KMS-11 (cell line): Measurements from ENCODE around the gene GTF2A2.

Experiments
- H2AFZ ChIP-seq: fragments of 200-600 bp; sonication (generic); 2 replicates; pipeline ENCODE4 v1.6.1; 2016; ENCODE audit warnings: antibody characterized with exemption, mixed run types, low read depth
- H3K27ac ChIP-seq: fragments of 200-600 bp; sonication (generic); 2 replicates; pipeline ENCODE4 v1.6.1; 2016; ENCODE audit warnings: mild to moderate bottlenecking, mixed run types
- H3K27me3 ChIP-seq: fragments of 200-600 bp; sonication (generic); 2 replicates; pipeline ENCODE4 v1.6.1; 2017; ENCODE audit warnings: mild to moderate bottlenecking, low read depth, mixed run types, moderate library complexity; ENCODE audit not compliant: insufficient read depth
- H3K36me3 ChIP-seq: fragments of 200-600 bp; sonication (generic); 2 replicates; pipeline ENCODE4 v1.6.1; 2017; ENCODE audit warnings: mild to moderate bottlenecking, mixed run types; ENCODE audit not compliant: insufficient read depth
- H3K4me1 ChIP-seq: fragments of 200-600 bp; sonication (generic); 2 replicates; pipeline ENCODE4 v1.6.1; 2016; ENCODE audit warnings: mild to moderate bottlenecking, low read depth, mixed run types; ENCODE audit not compliant: poor library complexity, severe bottlenecking
- H3K4me2 ChIP-seq: fragments of 200-600 bp; sonication (generic); 2 replicates; pipeline ENCODE4 v1.7.0; 2016; ENCODE audit warnings: mild to moderate bottlenecking, mixed run types
- H3K4me3 ChIP-seq: fragments of 200-600 bp; sonication (generic); IDR thresholded peaks from 2 replicates; pipeline ENCODE4 v1.6.1; 2017; ENCODE audit warnings: low read depth, low read length, mixed read lengths; ENCODE audit not compliant: insufficient read depth
- H3K79me2 ChIP-seq: fragments of 200-600 bp; sonication (generic); 2 replicates; pipeline ENCODE4 v1.6.1; 2016; ENCODE audit warnings: low read depth, mixed run types; ENCODE audit not compliant: insufficient read depth
- H3K9ac ChIP-seq: fragments of 200-600 bp; sonication (generic); 2 replicates; pipeline ENCODE4 v1.6.1; 2016; ENCODE audit warnings: mild to moderate bottlenecking, mixed run types
- H4K20me1 ChIP-seq: fragments of 200-600 bp; sonication (generic); 2 replicates; pipeline ENCODE4 v1.6.1; 2016; ENCODE audit warnings: mild to moderate bottlenecking, mixed run types; ENCODE audit not compliant: insufficient read depth
- CTCF ChIP-seq: fragments of 200-600 bp; sonication (generic); conservative IDR thresholded peaks from 2 replicates; pipeline ENCODE4 v1.6.1; 2017; ENCODE audit warnings: low read depth, mild to moderate bottlenecking, antibody characterized with exemption, low read length, moderate library complexity, mixed read lengths

The GTF2A2 gene

GRCh38 chr15:59605994-59606393 lies 51.3 kb downstream of the GTF2A2 start:
- no peak overlapping the region for H3K4me3 ChIP-seq
- H3K27ac ChIP-seq: no peak overlapping the region
- no peak overlapping the region for H3K9ac ChIP-seq
- H2AFZ ChIP-seq: no peak overlapping the region
- H4K20me1 ChIP-seq: no peaks in the 10 kb centered on the region
- no peaks in the 10 kb centered on the region for H3K79me2 ChIP-seq
- no peak overlapping the region for H3K4me2 ChIP-seq
- no peak for TF ChIP-seq CTCF
- no peaks in the 10 kb centered on the region for H3K36me3 ChIP-seq
- no peaks in the 10 kb centered on the region for H3K4me1 ChIP-seq
- no peaks in the 10 kb centered on the region for H3K27me3 ChIP-seq

DNA sequence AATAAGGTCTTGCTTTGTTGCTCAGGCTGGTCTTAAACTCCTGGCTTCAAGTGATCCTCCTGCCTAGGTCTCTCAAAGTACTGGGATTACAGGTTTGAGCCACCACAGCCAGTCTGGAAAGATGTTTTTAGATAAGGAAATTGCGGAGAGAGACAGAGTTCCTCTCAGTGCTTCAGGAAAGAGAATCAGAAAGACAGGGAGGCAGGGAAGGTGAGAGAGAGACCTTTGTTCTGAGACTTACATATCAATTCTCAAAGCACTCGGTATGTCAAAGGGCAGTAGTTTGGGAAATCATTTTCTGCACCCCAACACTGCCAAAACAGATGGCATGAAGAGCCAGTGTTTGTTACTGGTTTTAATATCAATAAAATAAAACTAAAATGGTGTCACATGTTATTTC lies 58.9 kb downstream of the GTF2A2 start:
- Histone ChIP-seq H3K4me1 (no peaks in the 10 kb centered on the region), H3K36me3 (no peaks in the 10 kb centered on the region), H3K4me2 (no peak overlapping the region), H3K27ac (no peak overlapping the region), H4K20me1 (no peaks in the 10 kb centered on the region), H3K27me3 (no peaks in the 10 kb centered on the region), H3K4me3 (no peak overlapping the region), H2AFZ (no peak overlapping the region), H3K9ac (no peak overlapping the region), H3K79me2 (no peaks in the 10 kb centered on the region)
- TF ChIP-seq CTCF: no peak

- H3K36me3 ChIP-seq: no peaks in the 10 kb centered on the region
- H3K4me2 ChIP-seq: no peak overlapping the region
- H3K4me3 ChIP-seq: no peak overlapping the region
- no peaks in the 10 kb centered on the region for H3K4me1 ChIP-seq
- no peak for TF ChIP-seq CTCF
- no peaks in the 10 kb centered on the region for H3K79me2 ChIP-seq
- H3K9ac ChIP-seq: no peak overlapping the region
- no peak overlapping the region for H2AFZ ChIP-seq
- H3K27ac ChIP-seq: no peak overlapping the region
- H3K27me3 ChIP-seq: no peaks in the 10 kb centered on the region
- no peaks in the 10 kb centered on the region for H4K20me1 ChIP-seq
Observed at GRCh38 chr15:59596640-59597039, 60.7 kb downstream of the GTF2A2 start.

DNA sequence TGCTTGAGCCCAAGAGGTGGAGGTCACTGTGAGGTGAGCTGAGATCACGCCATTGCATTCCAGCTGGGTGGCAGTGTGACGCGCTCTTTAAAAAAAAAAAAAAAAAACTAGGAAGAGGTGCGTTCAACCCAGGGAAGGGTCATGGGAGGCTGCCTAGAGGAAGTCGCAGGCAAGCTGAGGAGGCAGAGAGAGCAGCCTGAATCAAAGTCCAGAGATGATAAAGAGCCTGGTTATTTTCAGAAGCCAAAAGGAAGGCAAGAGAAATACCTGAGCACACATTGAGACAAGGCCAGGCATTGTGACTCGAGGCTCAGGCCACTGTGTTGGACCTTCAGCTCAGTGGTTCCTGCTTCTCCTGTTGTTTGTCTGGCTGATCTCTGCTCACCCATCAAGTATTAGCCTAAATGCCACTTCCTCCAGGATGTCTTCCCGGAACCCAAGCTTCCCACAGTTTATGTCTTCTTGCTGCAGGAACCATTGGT lies 61.8 kb downstream of the GTF2A2 start:
- Histone ChIP-seq H3K27me3 (no peaks in the 10 kb centered on the region), H3K4me2 (no peak overlapping the region), H3K9ac (no peak overlapping the region), H3K4me3 (no peak overlapping the region), H3K79me2 (no peaks in the 10 kb centered on the region), H2AFZ (no peak overlapping the region), H3K36me3 (no peaks in the 10 kb centered on the region), H3K27ac (no peak overlapping the region), H4K20me1 (no peaks in the 10 kb centered on the region), H3K4me1 (no peaks in the 10 kb centered on the region)
- no peak for TF ChIP-seq CTCF
